ENCODE measurements around the gene MYO3B.

GRCh38 chr2:170353723-170354122, 175.8 kb downstream of the MYO3B start:
- no peak for TF ChIP-seq CTCF (conservative IDR thresholded peaks at IDR 0.05)
- no peak for TF ChIP-seq ZFX (IDR thresholded peaks at IDR 0.05)
